Stimulated activated CD4-positive, alpha-beta T cell treated with anti-CD3 and anti-CD28 coated beads, TNF-alpha, amount 100 ng/mL, for 1 hour (primary cell): ENCODE measurements around the gene TCF12.
"Not testable (repeated sequence)": the region's sequence is repeated elsewhere in the genome, so short reads cannot be mapped to it uniquely, and the experiment has no call there.

Experiments
- DNase-seq, 3 donors: peaks; one replicate each; pipeline ENCODE4 v3.0.0-alpha.2; 2020; ENCODE audit warnings: low read depth in 3 of 3, low spot score in 1 of 3

TCF12 gene

GRCh38 chr15:57160823-57161560, 242.5 kb downstream of the TCF12 start:
- DNase-seq, result no peak

- not testable (repeated sequence) for DNase-seq
These were observed 245.8 kb downstream of the TCF12 start for GRCh38 chr15:57164251-57164650.

DNA sequence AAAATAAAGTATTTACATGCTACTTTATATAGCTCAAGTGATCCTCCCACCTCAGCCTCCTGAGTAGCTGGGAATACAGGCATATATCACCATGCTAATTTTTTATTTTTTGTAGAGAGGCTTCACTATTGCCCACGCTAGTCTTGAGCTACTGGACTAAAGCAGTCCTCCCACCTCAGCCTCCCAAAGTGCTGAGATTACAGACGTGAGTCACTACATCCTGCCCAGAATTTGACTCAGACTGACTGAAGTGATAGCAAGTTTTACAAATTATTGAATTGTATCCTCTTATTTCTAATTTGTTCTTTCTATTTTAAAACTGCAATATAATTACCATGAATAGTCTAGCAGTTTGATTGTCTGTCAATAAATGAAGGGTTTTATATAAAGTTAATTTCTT, 247.5 kb downstream of the TCF12 start:
- DNase-seq, result no peak

DNA sequence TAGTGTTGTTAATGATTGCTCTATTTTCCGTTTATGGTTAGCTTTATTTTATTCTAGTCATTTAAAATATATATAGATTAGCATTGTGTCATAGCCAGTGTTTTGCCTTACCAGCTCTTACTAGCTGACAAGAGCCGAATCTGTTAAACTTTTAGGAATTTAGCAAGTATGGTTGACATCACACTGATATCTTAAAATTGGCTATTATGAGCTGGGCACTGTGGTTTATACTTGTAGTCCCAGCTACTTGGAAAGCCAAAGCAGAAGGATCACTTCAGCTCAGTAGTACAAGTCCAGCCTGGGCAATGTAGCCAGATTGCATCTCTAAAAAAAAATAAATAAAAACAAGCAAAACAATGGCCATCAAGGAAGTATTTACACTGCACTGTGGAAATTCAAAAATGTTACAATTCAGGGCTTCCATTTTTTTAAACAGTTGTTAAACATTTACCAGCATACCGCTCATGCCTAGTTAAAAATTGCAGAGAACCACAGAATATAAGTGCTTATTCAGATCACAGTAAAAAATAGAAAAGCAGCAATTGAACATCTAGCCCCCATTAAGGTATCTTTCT, 249.5 kb downstream of the TCF12 start:
- no peak for DNase-seq

- DNase-seq, result no peak
These were observed 251.2 kb downstream of the TCF12 start for GRCh38 chr15:57169643-57170042.

- no peak for DNase-seq
These were observed 253.0 kb downstream of the TCF12 start for GRCh38 chr15:57171426-57171825.

DNA sequence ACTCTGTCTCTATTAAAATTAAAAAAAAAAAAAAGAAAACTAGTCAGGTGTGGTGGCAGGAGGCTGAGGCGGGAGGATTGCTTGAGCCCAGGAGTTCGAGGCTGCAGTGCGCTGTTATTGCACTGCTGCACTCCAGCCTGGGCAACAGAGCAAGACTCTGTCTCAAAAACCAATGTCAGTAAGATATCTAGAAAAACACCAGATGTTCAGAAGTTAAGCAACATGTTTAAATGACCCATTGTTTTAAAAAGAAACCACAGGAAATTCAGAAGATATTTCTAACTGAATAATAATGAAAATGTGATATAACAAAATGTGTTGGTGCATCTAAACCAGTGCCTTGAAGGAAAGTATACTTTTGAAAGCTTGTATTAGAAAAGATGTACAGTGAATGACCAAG, 254.5 kb downstream of the TCF12 start:
- no peak for DNase-seq

DNA sequence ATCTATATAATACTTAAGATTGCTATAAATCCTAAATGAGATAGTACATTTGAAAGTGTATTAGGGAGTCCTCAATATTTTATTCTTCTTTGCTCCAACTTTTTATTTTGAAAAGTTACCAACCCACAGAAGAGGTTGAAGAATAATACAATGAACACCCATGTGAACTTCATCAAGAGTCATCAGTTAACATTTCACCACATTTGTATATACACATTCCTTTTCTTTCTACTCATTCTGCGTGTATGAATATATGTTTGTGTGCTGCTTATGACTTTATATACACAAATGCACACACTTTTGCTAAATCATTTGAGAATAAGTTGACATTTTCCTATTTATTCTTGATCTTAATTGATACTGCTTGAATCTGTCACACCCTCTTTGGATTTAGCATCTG, 264.6 kb downstream of the TCF12 start:
- DNase-seq, result no peak

- no peak for DNase-seq
These were observed 265.3 kb downstream of the TCF12 start for GRCh38 chr15:57183614-57184344.

DNA sequence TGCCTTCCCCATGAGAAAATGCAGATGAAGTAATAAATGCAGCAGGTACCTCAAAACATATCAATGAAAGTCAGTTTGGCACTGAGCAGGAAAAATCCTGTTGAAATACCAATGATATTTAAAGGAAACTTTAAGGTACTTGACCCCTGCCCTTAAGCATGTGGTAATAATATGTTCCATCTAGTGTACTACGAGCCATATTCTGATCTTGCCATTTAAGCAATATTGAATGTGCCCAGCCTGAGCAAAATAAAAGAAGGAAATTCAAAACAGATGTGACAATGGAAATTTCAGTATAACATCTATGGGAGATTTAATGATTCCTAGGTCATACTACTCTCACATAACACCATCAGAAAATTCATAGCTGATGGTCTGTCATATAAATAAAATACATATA, 266.1 kb downstream of the TCF12 start:
- DNase-seq, result no peak

DNA sequence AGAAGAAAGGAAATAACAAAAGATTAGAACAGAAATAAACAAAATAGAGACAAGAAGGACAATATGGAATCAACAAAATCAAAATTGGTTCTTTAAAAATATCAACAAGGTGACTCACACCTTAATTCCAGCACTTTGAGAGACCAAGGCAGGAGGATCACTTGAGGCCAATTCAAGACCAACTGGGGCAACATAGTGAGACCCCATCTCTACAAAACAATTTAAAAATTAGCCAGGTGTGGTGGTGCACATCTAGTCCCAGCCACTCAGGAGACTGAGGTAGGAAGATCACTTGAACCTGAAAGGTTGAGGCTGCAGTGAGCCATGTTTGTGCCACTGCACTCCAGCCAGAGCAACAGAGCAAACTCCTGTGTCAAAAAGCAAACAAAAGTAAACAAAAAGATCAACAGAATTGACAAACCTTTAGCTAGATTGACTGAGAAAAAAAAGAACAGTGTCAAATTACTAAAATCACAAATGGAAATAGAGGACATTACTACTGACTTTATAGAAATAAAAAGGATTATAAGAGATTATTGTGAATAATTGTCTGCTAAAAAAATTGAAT, 267.1 kb downstream of the TCF12 start:
- DNase-seq, result no peak

DNA sequence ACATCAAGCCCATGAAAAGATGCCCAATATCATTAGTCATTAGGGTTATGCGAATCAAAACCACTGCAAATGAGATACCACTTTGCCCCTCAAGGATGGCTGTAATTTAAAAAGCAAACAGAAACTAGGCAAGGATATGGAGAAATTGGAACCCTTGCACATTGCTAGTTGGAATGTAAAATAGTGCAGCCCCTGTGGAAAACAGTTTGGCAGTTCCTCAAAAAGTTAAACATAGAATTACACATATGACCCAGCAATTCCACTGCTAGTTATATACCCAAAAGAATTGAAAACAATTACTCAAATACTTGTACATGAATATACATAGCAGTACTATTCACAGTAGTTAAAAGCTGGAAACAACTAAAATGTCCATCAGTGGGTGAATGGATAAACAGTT, 271.0 kb downstream of the TCF12 start:
- DNase-seq, result no peak

- DNase-seq, result no peak
These were observed 271.8 kb downstream of the TCF12 start for GRCh38 chr15:57190208-57190607.

GRCh38 chr15:57193161-57193560, 274.7 kb downstream of the TCF12 start:
- no peak for DNase-seq

- no peak for DNase-seq
These were observed 276.9 kb downstream of the TCF12 start for GRCh38 chr15:57195326-57195725.

GRCh38 chr15:57196865-57197264, 278.4 kb downstream of the TCF12 start:
- DNase-seq, result no peak

DNA sequence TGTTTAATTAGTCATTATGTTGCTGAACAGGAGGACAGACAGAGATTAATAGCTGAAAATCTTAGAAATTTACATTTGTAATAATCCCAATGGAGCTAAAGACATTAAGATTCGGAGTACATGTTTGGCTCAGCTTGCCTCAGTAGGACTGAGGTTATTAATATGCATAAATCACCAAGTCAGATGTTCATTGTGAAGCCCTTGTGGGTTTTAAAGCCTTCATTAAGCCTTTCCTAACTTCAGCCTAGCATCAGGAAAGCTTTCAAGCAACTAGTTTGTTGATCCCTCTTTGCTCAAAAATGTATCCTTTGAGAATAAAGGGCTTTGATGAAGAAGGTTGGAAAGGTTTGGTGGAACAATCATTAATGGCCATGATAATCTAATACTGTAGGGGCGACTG, 279.7 kb downstream of the TCF12 start:
- DNase-seq, result no peak

DNA sequence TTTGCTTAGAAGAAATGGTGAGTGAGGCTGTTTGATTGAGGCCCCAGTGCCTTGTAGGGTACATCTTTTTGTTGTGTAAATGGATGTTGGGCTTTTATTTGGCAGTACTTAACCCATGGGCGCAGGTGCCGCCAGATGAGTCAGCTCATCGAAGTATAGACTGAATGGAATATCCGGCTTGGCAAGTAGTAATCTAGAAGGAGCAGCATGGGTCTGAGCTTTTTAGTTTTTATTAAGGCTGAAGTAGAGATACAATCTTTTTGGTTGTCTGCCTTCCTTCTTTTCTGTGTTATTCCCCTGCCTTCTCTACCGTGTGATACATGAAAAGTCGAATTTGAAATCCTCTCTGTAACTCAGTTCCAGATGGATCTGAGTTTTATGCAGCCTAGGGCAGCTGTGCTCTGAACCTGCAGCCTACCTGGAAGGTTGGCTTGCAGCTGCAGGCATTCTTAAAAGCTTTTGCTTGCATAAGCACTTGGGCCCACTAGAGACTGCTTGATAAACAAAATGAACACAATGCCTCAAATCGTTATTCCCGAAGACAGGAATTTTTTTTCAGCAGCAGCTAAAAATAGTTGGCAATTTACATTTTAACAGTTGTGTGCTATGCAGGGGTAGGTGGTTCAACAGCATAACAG, 280.3 kb downstream of the TCF12 start:
- DNase-seq, result no peak

DNA sequence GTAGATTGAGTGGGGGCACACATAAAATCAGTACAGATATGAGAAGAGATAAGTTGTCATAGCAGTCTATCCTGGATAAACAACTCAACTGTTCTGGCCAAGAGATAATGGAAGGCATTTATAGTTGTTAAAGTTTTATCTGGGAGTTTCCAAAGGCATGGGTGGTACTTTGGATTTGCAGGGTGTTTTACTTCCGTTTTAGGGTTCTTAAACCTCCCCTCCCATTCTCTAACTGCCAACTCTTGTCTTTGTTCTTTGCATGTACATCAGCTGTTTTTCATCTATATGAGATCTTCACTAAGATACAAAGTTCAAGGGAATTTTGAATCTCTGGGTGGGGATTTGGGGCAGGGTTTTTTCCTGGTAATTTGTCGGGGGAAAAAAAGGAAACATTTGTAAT, 283.1 kb downstream of the TCF12 start:
- DNase-seq, result no peak

DNA sequence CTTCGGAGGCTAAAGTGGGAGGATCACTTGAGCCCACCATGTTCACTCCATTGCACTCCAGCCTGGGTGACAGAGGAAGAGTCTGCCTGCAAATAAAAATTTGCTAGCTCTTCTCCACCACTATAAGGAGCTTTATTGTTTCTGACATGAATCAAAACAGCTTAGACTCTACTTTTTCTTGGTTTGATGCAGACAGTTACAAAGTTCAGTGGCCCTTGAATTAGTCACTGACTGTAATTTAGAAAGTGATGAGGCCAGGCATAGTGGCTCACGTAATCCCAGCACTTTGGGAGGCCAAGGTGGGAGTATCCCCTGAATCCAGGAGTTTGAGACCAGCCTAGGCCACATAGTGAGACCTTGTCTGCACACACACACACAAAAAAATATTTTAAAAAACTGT, 285.5 kb downstream of the TCF12 start:
- DNase-seq, result no peak

GRCh38 chr15:57205027-57205855, 286.8 kb downstream of the TCF12 start:
- DNase-seq, result no peak
